GM12801 (cell line): Measurements from ENCODE around the gene UNKL.

ENCODE experiments used
- CTCF ChIP-seq: IDR thresholded peaks from one replicate; pipeline ENCODE4 v1.5.1; 2011; ENCODE audit warnings: control low read depth; ENCODE audit not compliant: insufficient read length; ENCODE audit errors: extremely low read depth

UNKL gene

GRCh38 chr16:1338119-1338730 lies 76.3 kb downstream of the UNKL start:
- no peak for TF ChIP-seq CTCF

DNA sequence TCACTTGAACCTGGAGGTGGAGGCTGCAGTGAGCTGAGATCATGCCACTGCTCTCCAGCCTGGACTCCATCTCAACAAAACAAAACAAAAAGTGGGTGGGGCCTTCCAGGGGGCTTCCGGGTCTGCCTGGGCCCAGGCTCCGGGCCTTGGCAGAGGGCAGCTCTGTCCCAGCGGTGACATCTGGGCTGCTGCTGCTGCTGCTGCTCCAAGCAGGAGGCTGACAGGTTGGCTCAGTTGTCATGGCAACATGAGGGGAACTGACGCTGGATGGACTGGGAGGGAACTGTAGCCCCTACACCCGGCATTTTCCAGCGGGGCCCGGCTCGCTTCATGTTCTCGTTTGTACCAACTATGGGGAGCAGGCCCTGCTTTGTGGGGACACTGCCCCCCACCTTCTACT lies 77.0 kb downstream of the UNKL start:
- no peak for TF ChIP-seq CTCF

GRCh38 chr16:1336619-1337018 lies 77.9 kb downstream of the UNKL start:
- TF ChIP-seq CTCF, result no peak

DNA sequence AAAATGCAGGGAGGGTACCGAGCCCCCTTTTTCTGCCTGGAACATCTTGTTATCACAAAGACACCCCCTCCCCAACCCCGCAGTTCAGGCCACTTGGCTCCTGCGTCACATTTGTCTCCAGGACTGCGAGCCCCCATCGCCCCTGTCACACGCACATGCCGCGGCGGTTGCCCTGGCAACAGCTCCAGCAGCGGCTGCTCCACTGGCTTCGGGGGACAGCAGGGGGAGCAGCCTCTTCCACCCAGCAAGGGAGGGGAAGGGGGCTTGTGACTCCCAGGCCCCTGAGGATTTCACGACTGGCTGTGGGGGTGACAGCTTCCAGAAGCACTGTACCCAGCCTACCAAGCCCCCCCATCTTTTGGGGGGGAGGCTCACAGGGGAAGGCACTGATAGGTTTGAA lies 78.5 kb downstream of the UNKL start:
- TF ChIP-seq CTCF, result no peak

DNA sequence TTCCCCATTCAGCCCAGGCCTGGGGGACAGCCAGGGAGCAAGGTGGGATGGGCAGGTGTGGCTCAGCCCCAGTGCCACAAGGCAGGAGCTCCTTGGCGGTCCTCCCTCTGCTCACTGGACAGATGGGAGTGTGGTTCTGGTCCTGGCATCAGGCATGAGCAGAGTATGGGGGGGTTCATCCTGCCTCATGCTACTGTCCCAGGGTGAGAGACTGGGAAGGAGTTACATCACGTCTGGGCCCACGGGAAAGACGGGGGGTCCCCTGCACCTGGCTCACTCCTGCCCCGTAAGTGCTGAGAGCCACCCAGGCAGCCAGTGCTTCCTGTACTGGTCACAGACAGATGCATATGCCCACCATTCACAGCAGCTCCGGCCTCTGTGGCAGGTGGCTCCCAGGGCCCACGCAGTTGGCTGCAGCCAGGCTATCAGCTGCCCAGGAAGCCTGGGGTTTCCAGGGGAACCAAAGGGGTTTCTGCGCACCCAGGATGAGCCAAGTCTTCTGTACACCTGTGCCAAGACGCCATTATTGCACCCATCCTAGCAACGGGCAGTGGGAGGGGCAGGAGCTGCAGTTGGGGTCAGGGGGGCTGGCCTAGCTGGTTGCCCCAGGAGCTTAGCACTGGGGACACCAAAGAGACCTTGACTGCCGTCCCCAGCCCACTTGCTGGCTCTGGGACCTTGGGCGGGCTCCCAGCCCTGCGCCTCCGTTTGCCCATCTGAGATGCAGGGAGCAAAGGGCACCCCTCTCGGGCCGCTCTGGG lies 79.1 kb downstream of the UNKL start:
- no peak for TF ChIP-seq CTCF

- TF ChIP-seq CTCF, result no peak
These were observed 79.8 kb downstream of the UNKL start for GRCh38 chr16:1334739-1335138.

DNA sequence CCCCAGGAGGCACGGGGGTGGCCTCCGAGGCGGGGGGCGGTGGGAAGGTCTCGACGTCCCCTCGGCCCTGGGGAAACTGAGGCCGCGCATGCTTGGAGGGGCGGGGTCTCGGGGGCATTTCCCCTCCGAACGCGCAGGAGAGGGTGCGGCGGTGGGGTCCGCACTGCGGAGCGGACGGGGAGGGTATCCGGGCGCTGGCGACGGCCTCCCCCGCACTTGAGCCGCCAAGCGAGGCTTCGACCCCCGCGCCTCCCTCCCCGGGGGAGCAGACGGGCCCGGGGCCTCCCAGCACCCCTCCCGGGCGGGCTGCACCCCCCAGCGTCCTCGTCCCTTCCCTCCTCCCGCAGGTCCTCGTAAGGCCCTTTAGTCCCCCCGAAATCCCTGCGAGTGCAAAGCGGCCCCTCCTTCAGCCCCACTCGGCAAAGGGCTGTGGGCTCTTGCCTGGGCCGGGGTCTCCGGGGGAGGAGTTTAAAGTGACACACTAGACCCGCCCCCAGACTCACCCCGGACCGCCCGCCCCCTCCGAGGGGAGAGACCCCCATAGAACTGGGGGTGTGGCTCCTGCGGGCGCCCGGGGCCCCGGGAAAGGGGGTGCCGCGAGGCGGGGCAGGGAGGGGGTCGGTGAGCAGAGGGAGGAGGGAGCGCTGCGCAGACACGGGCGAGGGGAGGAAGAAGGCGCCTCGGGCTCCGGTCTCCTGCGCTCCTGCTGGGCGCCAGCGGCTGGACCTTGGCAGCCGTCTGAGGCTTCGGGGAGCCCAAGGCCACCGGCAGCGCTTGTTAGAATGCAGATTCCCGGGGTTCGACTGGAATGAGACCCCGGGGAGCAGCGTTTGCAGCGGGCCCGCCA lies 80.4 kb downstream of the UNKL start:
- no peak for TF ChIP-seq CTCF
